HL-60 (cell line): ENCODE results near the gene CDS2.

ENCODE experiments used
- CTCF ChIP-seq: IDR thresholded peaks from one replicate; pipeline ENCODE4 v1.5.1; 2011; ENCODE audit warnings: low read length, control low read depth, inconsistent platforms; ENCODE audit not compliant: insufficient read depth
- POLR2AphosphoS5 ChIP-seq: IDR thresholded peaks from 2 replicates; pipeline ENCODE4 v1.6.1; 2012; ENCODE audit warnings: low read depth
- SPI1 ChIP-seq: IDR thresholded peaks from 2 replicates; pipeline ENCODE4 v1.6.1; 2012; ENCODE audit warnings: low read depth, mild to moderate bottlenecking, borderline replicate concordance

GRCh38 chr20:5192570-5193431 lies 66.0 kb downstream of the CDS2 start:
- TF ChIP-seq CTCF (no peak), POLR2AphosphoS5 (no peak), SPI1 (no peak)
